GM12878 (cell line): ENCODE data around the gene NT5E. TPM values are rescaled to one million over a fixed set of nuclear protein-coding genes. Genes with fewer than 3 reads are reported as not detected.

Source experiments
- BHLHE40 ChIP-seq, 2 experiments: fragments of 450-650 bp in 1 of 2; IDR thresholded peaks; 2 replicates each; pipeline ENCODE4 v1.6.1; 2011 to 2017; ENCODE audit warnings: low read depth in 2 of 2, borderline replicate concordance in 1 of 2, improper control_type of control experiment in 1 of 2, low read length in 1 of 2, mild to moderate bottlenecking in 1 of 2
- CREB1 ChIP-seq: IDR thresholded peaks from 2 replicates; pipeline ENCODE4 v1.6.1; 2012; ENCODE audit warnings: low read depth, mild to moderate bottlenecking, inconsistent platforms
- MLLT1 ChIP-seq: fragments of 450-650 bp; IDR thresholded peaks from 2 replicates; pipeline ENCODE4 v1.6.1; 2016; ENCODE audit warnings: mild to moderate bottlenecking
- POLR2A ChIP-seq: IDR thresholded peaks from 2 replicates; pipeline ENCODE4 v1.6.1; 2011; ENCODE audit warnings: low read depth, mild to moderate bottlenecking, low read length
- POLR2AphosphoS2 ChIP-seq: IDR thresholded peaks from 2 replicates; pipeline ENCODE4 v1.6.1; 2011; ENCODE audit warnings: low read depth, mild to moderate bottlenecking, low read length, improper control_type of control experiment, moderate library complexity
- SRF ChIP-seq, 2 experiments: IDR thresholded peaks; 2 replicates each; pipeline ENCODE4 v1.6.1; 2011; ENCODE audit warnings: low read depth in 2 of 2, low read length in 2 of 2, mild to moderate bottlenecking in 1 of 2, moderate library complexity in 1 of 2
- ZNF207 ChIP-seq: fragments of 450-650 bp; IDR thresholded peaks from 2 replicates; pipeline ENCODE4 v1.6.1; 2014; ENCODE audit warnings: antibody characterized with exemption, mild to moderate bottlenecking, borderline replicate concordance
- ZNF217 ChIP-seq: fragments of 450-650 bp; IDR thresholded peaks from 2 replicates; pipeline ENCODE4 v1.6.1; 2017; ENCODE audit warnings: antibody characterized with exemption, mild to moderate bottlenecking
- polyA plus RNA-seq, 11 experiments: library from polyadenylated mRNA; depleted of rRNA in 4 of 11; unstranded in 6 of 11; stranded (reverse) in 5 of 11; fragments of >200 nt; fragmentation: Nextera tagmentation in 4 of 11; fragmentation: Illumina TruSeq in 1 of 11; extraction: Ambion mirVana in 4 of 11; extraction: Trizol in 1 of 11; gene quantifications; 1 replicate in 1 of 11; 2 replicates in 10 of 11; pipeline versions ENCODE4 v1.2.1 to v1.2.3, GENCODE V29; 2011 to 2016; ENCODE audit warnings: inconsistent platforms in 2 of 11, missing spikeins in 2 of 11, low read depth in 1 of 11
- total RNA-seq, 4 experiments: library from RNA; depleted of rRNA in 3 of 4; stranded (reverse); fragments of >200 nt in 3 of 4; fragmentation: Illumina TruSeq in 1 of 4; extraction: Trizol in 1 of 4; gene quantifications; 2 replicates each; pipeline versions ENCODE4 v1.2.1 to v1.2.3, GENCODE V29; 2013 to 2021
- TF ChIP-seq, protein P1 (sequence below): IDR thresholded peaks from 2 replicates; pipeline ENCODE4 v1.6.1; 2012; ENCODE audit warnings: improper control_type of control experiment, low read depth, low read length; ENCODE audit not compliant: insufficient replicate concordance

The NT5E gene
- total and polyA plus RNA-seq, 10 of the 15 experiments (the other 5 are each of a cell fraction or from before 2014, with no cell fraction given): 1.9 to 9.7 (median 7.3) TPM

DNA sequence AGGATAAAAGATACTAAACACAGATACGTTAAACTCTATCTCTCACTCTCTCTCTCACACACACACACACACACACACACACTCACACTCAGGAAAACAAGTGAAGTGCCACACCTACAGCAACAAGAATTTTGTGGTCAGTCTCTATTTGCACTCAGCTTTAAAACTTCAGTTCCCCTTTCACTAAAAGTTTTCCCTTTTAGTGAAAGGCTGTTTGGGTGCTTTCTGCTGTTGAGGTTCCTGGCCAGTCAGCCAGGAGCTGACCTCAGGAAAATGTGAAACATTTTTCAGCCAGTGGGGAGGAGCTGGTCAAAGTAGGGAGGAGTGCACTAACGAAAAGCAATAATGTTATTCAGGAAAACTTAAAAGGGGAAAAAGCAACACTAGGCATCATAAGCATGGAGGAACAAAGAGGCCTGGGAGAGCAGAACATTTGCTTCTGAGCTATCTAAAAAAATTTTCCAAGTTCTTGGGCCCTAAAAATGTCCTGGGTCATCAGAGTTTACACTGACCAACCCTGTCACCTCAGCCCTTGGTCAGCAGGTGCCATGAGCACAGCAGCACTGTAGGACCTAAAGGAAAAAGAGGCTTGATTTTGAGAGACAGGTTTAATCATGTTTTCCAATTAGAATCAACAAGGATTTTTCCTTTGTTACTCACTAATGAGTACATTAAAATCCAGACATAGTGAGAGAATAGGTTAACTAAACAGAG is 30.7 kb upstream of the NT5E start (continued):
- TF ChIP-seq, protein P1, sequence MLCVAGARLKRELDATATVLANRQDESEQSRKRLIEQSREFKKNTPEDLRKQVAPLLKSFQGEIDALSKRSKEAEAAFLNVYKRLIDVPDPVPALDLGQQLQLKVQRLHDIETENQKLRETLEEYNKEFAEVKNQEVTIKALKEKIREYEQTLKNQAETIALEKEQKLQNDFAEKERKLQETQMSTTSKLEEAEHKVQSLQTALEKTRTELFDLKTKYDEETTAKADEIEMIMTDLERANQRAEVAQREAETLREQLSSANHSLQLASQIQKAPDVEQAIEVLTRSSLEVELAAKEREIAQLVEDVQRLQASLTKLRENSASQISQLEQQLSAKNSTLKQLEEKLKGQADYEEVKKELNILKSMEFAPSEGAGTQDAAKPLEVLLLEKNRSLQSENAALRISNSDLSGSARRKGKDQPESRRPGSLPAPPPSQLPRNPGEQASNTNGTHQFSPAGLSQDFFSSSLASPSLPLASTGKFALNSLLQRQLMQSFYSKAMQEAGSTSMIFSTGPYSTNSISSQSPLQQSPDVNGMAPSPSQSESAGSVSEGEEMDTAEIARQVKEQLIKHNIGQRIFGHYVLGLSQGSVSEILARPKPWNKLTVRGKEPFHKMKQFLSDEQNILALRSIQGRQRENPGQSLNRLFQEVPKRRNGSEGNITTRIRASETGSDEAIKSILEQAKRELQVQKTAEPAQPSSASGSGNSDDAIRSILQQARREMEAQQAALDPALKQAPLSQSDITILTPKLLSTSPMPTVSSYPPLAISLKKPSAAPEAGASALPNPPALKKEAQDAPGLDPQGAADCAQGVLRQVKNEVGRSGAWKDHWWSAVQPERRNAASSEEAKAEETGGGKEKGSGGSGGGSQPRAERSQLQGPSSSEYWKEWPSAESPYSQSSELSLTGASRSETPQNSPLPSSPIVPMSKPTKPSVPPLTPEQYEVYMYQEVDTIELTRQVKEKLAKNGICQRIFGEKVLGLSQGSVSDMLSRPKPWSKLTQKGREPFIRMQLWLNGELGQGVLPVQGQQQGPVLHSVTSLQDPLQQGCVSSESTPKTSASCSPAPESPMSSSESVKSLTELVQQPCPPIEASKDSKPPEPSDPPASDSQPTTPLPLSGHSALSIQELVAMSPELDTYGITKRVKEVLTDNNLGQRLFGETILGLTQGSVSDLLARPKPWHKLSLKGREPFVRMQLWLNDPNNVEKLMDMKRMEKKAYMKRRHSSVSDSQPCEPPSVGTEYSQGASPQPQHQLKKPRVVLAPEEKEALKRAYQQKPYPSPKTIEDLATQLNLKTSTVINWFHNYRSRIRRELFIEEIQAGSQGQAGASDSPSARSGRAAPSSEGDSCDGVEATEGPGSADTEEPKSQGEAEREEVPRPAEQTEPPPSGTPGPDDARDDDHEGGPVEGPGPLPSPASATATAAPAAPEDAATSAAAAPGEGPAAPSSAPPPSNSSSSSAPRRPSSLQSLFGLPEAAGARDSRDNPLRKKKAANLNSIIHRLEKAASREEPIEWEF: no peak
- TF ChIP-seq POLR2A: no peak
- TF ChIP-seq CREB1: 0 out of 2 replicates have a peak, but pooled peaks have one; percentile 31
- TF ChIP-seq MLLT1: peak; percentile 59
- peak; percentile 64; the same call in 1 of the 2 replicates for TF ChIP-seq ZNF217
- no peak for TF ChIP-seq POLR2AphosphoS2
- peak in 1 of 2 experiments; percentile 20; a peak in 1 of 4 replicates for TF ChIP-seq BHLHE40 (IDR thresholded peaks at IDR 0.05; ENCODE audit: borderline replicate concordance in 1 of 2, low read depth in 2 of 2, low read length in 1 of 2)
- TF ChIP-seq ZNF207: no peak
- no peak for TF ChIP-seq SRF (IDR thresholded peaks at IDR 0.05; ENCODE audit: low read depth in 2 of 2, low read length in 2 of 2)
